Breast epithelium (tissue), 4 donors: ENCODE results near the gene KPTN. TPM values are rescaled to one million over a fixed set of nuclear protein-coding genes. Genes with fewer than 3 reads are reported as not detected.

Experiments used
- DNase-seq, 2 donors: peaks; one replicate each; pipeline ENCODE4 v3.0.0-alpha.2; 2019; ENCODE audit warnings: low spot score in 2 of 2
- H3K27ac ChIP-seq, 2 donors: fragments of 200-600 bp; sonication (generic) in 1 of 2; one replicate each; pipeline ENCODE4 v1.5.1; 2016 to 2019; ENCODE audit warnings: mild to moderate bottlenecking in 1 of 2
- H3K27me3 ChIP-seq, 2 donors: fragments of 200-600 bp; sonication (generic) in 1 of 2; one replicate each; pipeline versions ENCODE4 v1.5.1 to v1.6.0; 2017 to 2019; ENCODE audit warnings: control low read depth in 1 of 2, mild to moderate bottlenecking in 1 of 2
- H3K36me3 ChIP-seq: fragments of 200-600 bp; one replicate; pipeline ENCODE4 v1.5.1; 2019
- H3K4me1 ChIP-seq, 2 donors: fragments of 200-600 bp; sonication (generic); one replicate each; pipeline ENCODE4 v1.5.1; 2016 to 2019; ENCODE audit warnings: control low read depth in 1 of 2
- H3K4me3 ChIP-seq, 3 donors: fragments of 200-600 bp; sonication (generic); 1 replicate in 2 of 3; 2 replicates in 1 of 3; pipeline ENCODE4 v1.5.1; 2016 to 2019; ENCODE audit warnings: mild to moderate bottlenecking in 3 of 3, moderate library complexity in 2 of 3
- H3K9me3 ChIP-seq, 2 donors: fragments of 200-600 bp; sonication (generic) in 1 of 2; one replicate each; pipeline ENCODE4 v1.5.1; 2016 to 2019; ENCODE audit warnings: control low read depth in 1 of 2
- POLR2A ChIP-seq: fragments of 450-650 bp; IDR thresholded peaks from one replicate; pipeline ENCODE4 v1.6.1; 2016; ENCODE audit warnings: antibody characterized with exemption, mild to moderate bottlenecking, moderate library complexity
- POLR2AphosphoS5 ChIP-seq, 3 donors: sonication (generic); formaldehyde crosslinking; IDR thresholded peaks; one replicate each; pipeline ENCODE4 v1.6.1; 2017; ENCODE audit warnings: antibody characterized with exemption in 3 of 3
- intact Hi-C: fragments of 100-400 bp; cut with DNase I; formaldehyde crosslinking; loops from one replicate; pipeline ENCODE4 v1.15.1; 2023; ENCODE audit warnings: low total_unique reads
- total RNA-seq, 3 donors: library from RNA; depleted of rRNA; stranded (reverse); fragments of >200 nt; gene quantifications; one replicate each; pipeline ENCODE4 v1.1.0, GENCODE V29; 2016
- TF ChIP-seq, protein P1 (sequence below), 3 donors: fragments of 450-650 bp; IDR thresholded peaks; one replicate each; pipeline ENCODE4 v1.5.1; 2016 to 2017; ENCODE audit warnings: antibody characterized with exemption in 3 of 3, mild to moderate bottlenecking in 3 of 3, moderate library complexity in 3 of 3

KPTN gene
- total RNA-seq, 3 donors from 2014 or later: 4.6 to 6.6 (median 6.3) TPM

DNA sequence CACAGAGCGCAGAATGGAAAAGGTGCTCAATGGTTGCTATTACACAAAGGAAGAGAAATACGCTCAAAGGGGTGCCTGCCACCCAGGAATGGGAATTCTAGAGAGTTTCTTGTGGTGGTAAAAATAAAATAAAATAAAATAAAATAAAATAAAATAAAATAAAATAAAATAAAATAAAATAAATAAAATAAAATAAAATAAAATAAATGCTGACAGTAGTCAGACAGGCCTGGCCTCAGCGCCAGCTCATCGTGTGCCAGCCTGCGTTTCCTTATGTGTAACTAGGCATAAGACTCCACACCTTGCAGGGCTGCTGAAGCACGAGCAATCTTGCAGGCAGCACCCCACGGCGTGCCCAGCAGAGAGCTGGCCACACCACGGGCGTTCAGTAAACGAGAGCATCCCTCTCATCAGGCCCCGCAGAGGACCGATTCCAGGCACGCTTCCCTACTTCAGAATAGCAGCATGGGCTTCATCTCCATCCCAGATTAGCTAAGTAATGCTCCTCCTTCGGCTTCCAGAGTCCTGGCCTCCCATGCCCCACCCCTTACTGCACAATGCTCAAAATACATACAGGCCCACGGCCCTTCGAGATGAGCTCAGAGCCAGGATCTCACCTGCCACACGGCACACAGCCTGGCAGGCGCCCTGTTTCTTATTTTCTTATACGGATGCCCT is 25.3 kb upstream of the KPTN start:
- H3K36me3 ChIP-seq: no peaks in the 10 kb centered on the region
- H3K4me3 ChIP-seq: peak overlapping the region in 2 of 3 donors; percentile 2 to 86
- H3K4me1 ChIP-seq: peaks cover 38 to 67% of the 10 kb centered on the region in 2 donors
- DNase-seq: no peak
- no peaks in the 10 kb centered on the region for H3K27me3 ChIP-seq
- intact Hi-C loops: no loop called here
- TF ChIP-seq POLR2A: no peak
- TF ChIP-seq POLR2AphosphoS5 (IDR thresholded peaks at IDR 0.05): no peak
- H3K9me3 ChIP-seq: no peaks in the 10 kb centered on the region
- peak overlapping the region; percentile 94 to 99 for H3K27ac ChIP-seq

DNA sequence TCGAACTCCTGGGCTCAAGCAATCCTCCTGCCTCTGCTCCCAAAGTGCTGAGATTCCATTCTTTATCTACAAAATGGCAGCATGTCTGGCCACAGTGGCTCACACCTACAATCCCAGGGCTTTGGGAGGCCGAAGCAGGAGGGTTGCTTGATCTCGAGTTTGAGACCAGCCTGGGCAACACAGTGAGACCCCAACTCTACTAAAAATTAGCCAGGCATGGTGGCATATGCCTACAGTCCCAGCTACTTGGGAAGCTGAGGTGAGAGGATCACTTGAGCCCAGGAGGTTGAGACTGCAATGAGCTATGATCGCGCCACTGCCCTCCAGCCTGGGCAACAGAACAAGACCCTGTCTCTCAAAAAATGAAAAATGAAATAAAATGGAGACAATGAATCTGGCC is 24.7 kb upstream of the KPTN start:
- peak overlapping the region; percentile 85 to 99 for H3K27ac ChIP-seq
- H3K27me3 ChIP-seq: no peaks in the 10 kb centered on the region
- intact Hi-C loops: no loop called here
- H3K4me3 ChIP-seq: no peak overlapping the region
- H3K9me3 ChIP-seq: no peaks in the 10 kb centered on the region
- no peak for DNase-seq
- TF ChIP-seq, protein P1, sequence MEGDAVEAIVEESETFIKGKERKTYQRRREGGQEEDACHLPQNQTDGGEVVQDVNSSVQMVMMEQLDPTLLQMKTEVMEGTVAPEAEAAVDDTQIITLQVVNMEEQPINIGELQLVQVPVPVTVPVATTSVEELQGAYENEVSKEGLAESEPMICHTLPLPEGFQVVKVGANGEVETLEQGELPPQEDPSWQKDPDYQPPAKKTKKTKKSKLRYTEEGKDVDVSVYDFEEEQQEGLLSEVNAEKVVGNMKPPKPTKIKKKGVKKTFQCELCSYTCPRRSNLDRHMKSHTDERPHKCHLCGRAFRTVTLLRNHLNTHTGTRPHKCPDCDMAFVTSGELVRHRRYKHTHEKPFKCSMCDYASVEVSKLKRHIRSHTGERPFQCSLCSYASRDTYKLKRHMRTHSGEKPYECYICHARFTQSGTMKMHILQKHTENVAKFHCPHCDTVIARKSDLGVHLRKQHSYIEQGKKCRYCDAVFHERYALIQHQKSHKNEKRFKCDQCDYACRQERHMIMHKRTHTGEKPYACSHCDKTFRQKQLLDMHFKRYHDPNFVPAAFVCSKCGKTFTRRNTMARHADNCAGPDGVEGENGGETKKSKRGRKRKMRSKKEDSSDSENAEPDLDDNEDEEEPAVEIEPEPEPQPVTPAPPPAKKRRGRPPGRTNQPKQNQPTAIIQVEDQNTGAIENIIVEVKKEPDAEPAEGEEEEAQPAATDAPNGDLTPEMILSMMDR (IDR thresholded peaks at IDR 0.05): no peak
- TF ChIP-seq POLR2AphosphoS5 (IDR thresholded peaks at IDR 0.05): no peak
- no peak for TF ChIP-seq POLR2A
- no peaks in the 10 kb centered on the region for H3K36me3 ChIP-seq
- peaks cover 38 to 67% of the 10 kb centered on the region in 2 donors for H3K4me1 ChIP-seq

DNA sequence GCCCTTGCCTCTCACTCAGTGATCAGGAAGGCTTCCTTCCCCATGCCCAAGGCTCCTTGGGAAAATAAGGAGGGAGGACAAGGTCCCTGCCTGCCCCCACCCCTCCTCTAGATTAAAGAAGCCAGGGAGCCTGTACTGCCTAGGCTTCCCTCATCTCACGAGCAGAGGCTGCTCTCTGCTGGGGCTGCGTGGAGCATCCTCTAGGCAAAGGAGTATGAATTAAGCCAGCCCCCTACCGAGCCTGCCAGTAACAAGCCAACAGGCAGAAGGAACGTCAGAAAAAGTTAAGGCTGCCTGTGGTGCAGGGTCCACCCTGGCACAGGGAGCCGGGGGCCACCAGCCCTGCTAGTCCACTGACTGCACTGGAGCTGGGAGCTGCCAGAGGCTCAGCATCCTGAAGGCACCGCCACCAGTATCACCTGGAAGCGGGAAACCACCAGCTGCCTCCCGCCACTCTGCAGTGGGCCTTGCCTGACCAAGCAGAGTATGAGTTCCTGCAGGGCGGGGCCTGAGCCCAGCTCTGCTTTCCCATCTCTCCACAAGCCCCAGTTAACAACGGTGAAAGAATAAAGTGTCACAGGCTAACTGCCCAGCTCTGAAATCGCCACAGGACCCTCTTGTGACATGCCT is 24.0 kb upstream of the KPTN start:
- H3K27me3 ChIP-seq: no peaks in the 10 kb centered on the region
- peak overlapping the region in 1 of 3 donors; percentile 17 for H3K4me3 ChIP-seq
- H3K27ac ChIP-seq: peak overlapping the region; percentile 85 to 99
- no peak for DNase-seq
- no peaks in the 10 kb centered on the region for H3K9me3 ChIP-seq
- no peaks in the 10 kb centered on the region for H3K36me3 ChIP-seq
- peaks cover 38 to 62% of the 10 kb centered on the region in 2 donors for H3K4me1 ChIP-seq
- TF ChIP-seq, protein P1 (IDR thresholded peaks at IDR 0.05): no peak
- TF ChIP-seq POLR2AphosphoS5 (IDR thresholded peaks at IDR 0.05): no peak
- no peak for TF ChIP-seq POLR2A
- intact Hi-C loops: no loop called here

DNA sequence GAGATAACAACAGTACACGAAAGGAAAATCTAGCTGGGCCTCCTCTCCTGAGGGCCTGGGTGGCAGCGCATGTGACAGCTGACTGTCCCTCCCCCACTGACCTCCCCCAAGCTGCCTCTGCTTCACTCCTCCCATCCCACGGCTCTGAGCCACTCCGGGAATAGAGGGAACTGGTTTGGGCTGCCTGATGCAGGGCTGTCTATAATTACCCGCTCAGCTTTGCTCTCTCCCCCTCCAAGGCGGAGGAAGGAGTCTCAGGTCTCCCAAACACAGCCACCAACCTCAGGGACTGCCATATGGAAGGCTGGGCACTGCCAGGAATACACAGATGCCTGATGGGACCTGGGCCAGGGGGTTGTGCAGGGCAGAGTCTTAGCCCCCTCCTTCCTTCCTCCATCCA is 23.0 kb upstream of the KPTN start:
- intact Hi-C loops: no loop called here
- H3K4me1 ChIP-seq: peaks cover 34 to 51% of the 10 kb centered on the region in 2 donors
- peak; percentile 62 to 83 for DNase-seq
- TF ChIP-seq POLR2AphosphoS5 (IDR thresholded peaks at IDR 0.05) (no peak), POLR2A (no peak)
- TF ChIP-seq, protein P1 (IDR thresholded peaks at IDR 0.05): no peak
- no peaks in the 10 kb centered on the region for H3K36me3 ChIP-seq
- no peaks in the 10 kb centered on the region for H3K9me3 ChIP-seq
- no peaks in the 10 kb centered on the region for H3K27me3 ChIP-seq
- H3K27ac ChIP-seq: peak overlapping the region; percentile 85 to 99
- H3K4me3 ChIP-seq: peak overlapping the region in 1 of 3 donors; percentile 17

GRCh38 chr19:47506459-47506858 is 22.4 kb upstream of the KPTN start:
- DNase-seq: no peak
- intact Hi-C loops: no loop called here
- no peak overlapping the region for H3K4me3 ChIP-seq
- peaks cover 29 to 46% of the 10 kb centered on the region in 2 donors for H3K4me1 ChIP-seq
- peak overlapping the region; percentile 85 to 99 for H3K27ac ChIP-seq
- TF ChIP-seq, protein P1 (IDR thresholded peaks at IDR 0.05): no peak
- no peak for TF ChIP-seq POLR2AphosphoS5 (IDR thresholded peaks at IDR 0.05)
- no peak for TF ChIP-seq POLR2A
- H3K36me3 ChIP-seq: no peaks in the 10 kb centered on the region
- no peaks in the 10 kb centered on the region for H3K27me3 ChIP-seq
- H3K9me3 ChIP-seq: no peaks in the 10 kb centered on the region
